GM19099 (cell line): ENCODE results near the gene RRP8.

Experiments used
- POLR2A ChIP-seq: IDR thresholded peaks from 3 replicates; pipeline ENCODE4 v1.6.1; 2011; ENCODE audit warnings: low read depth; ENCODE audit not compliant: insufficient read length; ENCODE audit errors: extremely low read depth

Gene RRP8

DNA sequence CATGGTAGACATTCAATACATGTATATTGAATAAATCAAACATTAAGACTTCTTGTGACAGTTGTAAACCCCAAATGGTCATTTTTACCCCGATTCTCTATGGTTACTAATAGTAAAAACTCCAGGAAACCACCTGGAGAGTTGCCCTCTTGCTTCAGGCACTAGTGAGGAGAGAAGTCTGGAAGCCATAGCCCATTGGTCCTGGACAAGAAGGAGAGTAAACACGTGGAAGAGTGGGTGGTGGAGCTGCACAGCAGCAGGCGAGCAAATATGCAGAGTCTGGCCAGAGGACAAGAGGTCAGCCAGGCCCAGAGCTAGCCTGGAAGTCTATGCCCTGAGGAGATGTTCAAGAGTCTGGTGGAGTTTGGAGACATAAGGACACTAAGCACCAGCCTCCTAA lies 34.5 kb upstream of the RRP8 start:
- no peak for TF ChIP-seq POLR2A

DNA sequence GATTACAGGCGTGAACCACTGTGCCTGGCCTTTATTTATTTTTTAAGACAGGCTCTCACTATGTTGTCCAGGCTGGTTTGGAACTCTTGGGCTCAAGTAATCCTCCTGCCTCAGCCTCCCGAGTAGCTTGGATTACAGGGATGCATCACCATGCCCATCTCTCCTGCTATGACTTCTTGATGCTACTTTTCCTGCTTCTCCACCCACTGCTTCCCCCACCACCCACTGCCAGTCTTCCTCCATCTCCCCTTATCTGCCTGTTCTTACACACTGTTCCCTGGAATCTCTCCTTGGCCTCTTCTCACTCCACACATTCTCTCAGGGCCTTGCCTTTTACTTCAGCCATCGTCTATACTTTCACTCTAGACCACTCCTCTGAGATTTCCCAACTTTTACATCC lies 33.1 kb upstream of the RRP8 start:
- TF ChIP-seq POLR2A: no peak

DNA sequence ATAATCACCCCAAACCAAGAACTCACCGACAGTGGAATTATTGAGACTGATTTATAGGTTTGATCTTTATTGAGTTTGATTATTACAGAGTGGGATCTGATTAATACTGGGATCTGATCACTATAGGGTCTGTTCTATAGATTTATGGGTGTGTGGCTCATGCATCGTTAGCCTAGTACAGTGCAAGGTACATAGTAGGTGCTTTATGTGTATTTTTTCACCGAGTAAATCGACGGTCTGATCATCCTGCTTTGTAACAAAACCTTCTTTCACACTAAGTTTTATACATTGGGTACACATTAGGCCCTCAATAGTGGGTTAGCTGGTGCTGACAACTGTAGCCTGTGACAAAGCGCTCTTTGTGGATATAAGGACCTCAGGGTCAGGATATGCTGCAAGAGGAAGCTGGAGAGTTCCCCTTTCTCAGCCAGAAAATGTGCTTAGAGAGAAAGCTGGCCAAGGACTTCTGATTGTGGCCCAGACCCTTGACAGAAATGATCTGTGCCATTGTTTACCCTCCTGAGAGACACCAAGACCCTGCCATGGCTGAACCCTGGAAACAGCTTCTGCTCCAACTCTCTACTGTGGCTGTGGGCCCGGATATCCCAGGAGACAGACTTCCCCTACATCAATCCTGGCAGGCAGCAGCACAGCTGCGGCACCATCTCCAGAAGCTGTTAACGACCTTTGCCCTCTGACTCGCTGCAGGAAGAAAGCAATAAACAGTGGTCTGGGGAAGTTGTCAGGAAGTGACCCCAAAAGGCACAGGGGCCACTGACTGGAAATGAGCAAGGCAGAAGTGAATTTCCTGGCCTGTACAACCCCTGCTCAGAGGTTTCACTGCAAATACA lies 31.9 kb upstream of the RRP8 start:
- no peak for TF ChIP-seq POLR2A

DNA sequence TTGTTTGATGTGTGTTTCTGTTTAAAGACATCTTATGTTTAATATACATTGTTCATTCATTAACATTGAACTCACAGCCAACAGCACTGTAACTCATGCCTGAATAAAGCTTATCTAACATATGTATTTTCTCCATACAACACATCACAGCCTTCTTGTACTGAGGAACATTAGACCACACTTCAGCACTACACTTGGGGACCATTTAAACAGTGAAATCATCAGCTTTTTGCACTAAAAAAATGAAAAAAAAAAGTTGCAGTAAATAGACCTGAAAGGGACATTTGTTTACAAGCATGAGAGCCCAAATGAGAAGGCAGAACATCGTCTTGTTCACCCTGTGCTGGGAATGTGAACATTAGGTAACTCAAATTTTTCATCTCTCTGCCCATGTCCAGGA lies 31.1 kb upstream of the RRP8 start:
- no peak for TF ChIP-seq POLR2A

DNA sequence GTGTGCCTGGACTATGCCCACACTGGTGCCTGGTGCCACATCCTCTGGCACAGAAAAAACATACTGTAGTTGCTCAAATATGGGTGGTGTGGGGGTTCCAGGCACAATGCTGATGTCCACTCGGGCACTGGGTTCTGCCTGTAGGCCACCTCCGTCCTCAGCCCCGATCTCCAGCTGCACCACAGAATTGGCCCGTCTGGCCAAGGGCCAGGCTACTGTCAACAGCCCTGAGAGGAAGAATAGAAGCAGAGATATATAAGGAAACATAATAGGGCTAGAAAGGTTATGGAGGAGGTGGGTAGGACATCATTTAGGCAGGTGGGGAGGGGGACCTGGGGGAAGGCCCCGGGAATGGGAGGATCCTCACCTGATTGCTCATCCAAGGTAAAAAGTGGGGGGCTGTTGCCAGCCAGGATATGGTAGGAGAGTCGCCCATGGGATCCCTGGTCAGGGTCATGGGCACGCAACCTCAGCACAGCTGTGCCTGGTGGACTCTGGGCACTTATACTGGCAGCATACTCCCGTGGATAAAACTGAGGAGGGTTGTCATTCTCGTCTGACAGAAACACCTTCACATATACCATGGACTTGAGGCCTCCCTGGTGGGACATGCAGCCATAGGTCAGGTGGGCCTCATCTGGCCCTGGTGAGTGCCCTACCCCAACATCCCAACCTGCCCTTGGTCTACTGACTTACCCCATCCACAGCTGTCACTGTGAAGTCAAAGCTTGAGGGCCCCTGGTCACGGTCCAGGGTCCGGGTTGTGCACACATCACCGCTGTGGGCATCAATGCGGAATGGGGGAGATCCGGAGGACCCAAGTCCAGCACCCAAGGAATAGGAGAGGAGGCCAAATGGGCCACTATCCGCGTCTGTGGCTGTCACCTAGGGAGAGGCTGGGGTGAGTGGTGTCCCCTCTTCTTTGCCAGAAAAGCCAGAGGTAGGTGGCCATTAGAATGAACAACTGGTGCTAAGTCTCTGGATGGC lies 30.3 kb upstream of the RRP8 start:
- no peak for TF ChIP-seq POLR2A

DNA sequence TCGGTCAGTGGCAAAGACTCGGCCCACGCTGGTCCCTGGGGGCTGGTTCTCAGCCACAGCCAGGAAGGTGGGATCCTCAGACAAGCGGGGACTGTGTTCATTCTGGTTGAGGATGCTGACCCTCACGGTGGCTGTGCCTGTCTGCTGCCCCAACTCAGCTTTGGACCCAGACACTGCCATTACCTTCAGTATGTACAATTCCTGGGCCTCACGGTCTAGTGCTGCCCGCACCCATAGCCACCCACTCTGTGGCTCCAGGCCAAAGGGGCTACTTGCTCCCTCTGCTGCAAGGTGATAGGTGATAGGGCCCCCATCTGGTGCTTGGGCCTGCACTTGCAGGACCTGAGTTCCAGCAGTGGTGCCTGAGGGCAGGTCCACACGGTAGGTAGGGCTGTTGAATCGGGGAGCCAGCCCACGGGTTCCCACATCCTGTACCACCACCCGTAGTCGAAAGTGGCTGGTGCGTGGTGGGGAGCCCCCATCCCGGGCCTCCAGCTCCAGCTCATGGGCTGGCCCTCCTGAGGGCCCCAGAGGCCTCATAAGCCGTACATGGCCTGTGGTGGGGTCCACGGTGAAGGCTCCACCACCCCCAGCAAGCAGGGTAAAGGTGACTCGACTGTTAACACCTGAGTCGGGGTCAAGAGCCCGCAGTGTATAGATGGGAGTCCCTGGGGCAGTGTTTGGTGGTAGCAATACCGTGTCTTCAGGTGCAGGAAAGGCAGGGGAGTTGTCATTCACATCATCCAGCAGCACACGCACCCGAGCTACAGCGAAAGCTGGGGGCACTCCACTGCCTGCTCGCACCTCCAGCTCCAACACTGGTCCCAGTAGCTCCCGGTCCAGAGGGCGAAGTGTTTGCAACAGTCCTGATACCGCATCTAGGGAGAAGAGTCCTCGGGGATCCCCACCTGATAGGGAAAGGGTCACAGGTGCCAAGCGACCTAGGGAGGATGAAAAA lies 29.0 kb upstream of the RRP8 start:
- TF ChIP-seq POLR2A: no peak

DNA sequence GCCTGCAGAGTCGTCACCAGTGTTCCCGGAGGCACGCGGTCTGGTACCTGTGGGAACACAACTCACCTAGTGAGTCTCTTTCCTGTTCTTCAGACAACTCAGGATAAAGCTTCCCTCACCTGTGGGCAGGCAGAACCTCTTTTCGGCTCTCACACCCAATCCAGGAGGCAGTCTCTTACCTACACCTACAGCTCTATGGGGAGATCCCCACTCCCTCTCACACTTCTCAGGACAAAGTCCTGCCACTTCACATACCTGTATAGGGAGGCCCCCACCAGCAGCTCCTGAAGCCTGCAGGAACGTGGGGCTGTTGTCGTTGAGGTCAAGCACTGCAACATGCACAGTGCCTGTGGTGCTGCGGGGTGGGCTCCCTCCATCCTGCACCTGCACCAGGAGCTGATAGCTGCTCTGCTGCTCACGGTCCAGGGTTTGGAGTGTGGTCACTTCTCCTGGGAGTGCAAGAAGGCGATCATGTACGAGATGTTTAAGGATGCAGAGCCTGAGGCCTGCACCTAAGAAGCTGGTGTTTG lies 28.0 kb upstream of the RRP8 start:
- no peak for TF ChIP-seq POLR2A

- TF ChIP-seq POLR2A: no peak
These were observed 27.3 kb upstream of the RRP8 start for GRCh38 chr11:6630632-6631291.

DNA sequence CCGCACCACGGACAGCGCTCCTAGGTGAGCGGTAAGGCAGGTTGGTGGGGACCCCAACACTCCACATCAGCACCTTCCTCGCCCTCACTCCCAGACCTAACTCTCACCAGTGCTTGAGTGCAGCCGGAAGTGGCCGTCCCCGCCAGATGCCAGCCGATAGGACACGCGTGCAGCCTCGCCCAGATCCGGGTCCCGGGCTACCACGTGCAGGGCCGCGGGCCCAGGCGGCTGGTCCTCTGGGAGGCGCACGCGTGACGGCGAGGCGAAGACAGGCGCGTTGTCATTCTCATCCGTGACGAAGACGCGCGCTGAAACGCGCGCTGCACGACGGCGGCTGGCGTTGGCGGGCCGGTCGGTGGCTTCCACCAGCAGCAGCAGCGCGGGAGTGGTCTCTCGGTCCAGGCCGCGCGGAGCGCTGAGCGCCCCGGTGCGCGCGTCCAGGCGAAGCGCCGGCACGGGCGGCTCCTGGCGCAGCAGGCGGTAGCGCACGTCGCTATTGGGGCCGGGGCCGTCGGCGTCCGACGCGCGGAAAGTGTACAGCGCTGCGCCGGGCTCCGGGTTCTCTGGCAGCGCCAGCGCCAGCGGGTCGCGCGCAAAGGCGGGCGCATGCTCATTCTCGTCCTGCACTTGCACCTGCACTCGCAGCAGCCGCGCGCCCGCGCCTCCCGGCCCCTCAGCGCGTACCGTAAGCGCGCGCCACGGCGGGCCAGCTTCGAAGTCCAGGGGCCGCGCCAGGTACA lies 26.6 kb upstream of the RRP8 start:
- no peak for TF ChIP-seq POLR2A

DNA sequence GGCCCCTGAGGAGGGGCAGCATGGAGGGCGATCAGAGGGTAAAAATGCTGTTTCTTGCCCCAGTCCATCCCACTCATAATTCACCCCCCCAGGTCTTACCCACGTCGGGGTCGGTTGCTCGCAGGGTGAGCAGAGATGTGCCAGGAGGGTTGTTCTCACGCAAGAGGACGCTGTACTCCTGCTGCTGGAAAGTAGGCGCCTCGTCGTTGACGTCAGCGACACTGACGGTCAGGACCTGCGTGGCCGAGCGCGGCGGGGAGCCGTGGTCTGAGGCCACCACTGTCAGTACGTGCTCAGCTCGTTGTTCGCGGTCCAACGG lies 26.1 kb upstream of the RRP8 start:
- TF ChIP-seq POLR2A: no peak

DNA sequence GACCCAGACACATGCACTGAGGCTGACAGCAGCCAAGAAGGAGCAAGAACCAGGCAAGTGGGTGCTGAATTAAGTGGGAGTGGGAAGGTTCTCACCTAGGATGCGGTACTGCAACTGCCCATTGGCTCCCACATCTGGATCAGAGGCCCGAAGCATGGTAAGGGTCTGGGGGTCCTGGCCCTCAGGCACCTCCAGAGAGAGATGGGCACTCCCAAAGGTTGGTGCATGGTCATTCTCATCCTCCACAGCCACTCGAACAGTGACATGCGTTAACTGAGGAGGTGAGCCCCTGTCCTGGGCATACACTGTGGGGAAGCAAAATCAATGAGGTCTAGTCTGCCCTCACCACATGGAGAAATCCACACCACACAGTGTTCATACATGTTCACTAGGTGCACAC lies 25.1 kb upstream of the RRP8 start:
- no peak for TF ChIP-seq POLR2A

DNA sequence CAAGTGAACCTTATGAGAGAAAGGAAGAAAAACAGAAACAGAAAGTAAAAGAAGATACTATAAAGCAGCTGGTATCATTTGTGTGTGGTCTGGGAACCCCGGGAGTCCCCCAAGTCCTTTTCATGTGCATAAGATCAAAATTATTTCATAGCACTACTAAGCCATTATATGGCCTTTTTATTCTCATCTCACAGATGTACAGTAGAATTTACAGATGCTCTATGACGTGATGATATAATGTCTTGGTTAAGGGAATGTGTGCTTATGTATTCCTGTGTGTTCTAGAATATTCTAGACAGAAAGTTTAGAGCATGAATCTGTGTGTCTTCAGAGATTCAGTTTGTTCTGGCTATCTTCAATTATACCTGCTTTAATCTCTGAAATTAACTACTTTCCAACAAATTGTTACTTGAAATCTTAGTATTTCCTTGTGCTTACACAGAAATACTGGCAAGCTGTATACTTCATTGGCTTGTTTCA lies 24.4 kb upstream of the RRP8 start:
- TF ChIP-seq POLR2A: no peak

GRCh38 chr11:6626971-6627761 lies 23.8 kb upstream of the RRP8 start:
- TF ChIP-seq POLR2A: no peak

DNA sequence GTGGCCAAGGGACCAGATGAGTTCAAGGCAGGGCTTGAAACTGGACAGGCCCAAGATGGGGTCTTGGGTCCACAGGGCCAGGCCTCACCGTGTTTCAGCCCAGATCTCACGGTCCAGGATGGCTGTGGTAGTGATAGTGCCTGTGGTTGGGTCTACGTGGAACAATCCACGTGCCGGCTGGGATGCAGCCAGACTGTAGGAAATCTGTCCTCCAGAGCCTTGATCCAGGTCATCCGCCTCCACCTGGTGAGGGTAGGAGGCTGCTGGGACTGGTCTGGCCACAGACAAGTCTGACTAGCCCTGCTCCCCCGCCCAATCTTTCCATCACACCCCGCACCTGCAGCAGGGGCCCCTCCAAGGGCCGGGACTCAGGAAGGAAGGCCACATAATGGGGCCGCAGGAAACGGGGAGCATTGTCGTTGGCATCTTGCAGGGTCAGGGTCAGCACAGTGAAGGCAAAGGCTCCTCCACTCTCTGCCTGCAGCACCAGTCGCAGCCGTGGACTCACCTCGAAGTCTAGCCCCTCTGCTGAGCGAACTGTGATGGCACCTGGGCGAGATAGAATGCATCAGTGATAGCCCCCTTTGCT lies 22.5 kb upstream of the RRP8 start:
- no peak for TF ChIP-seq POLR2A
